HT-29 (cell line): ENCODE data around the gene CCDC142. TPM values are rescaled to one million over a fixed set of nuclear protein-coding genes. Genes with fewer than 3 reads are reported as not detected.

Experiments
- DNase-seq: peaks from one replicate; pipeline ENCODE4 v3.0.0-alpha.2; 2015; ENCODE audit warnings: low spot score
- total RNA-seq: library from RNA; depleted of rRNA; stranded (reverse); fragments of >200 nt; shearing (Covaris generic); gene quantifications from 2 replicates; pipeline ENCODE4 v1.2.3, GENCODE V29; 2014; rRNA removed

CCDC142 gene
- 26.7 and 31.9 TPM in 2 replicates for total RNA-seq

GRCh38 chr2:74482801-74483674, at the start of gene CCDC142, which contains the start of gene TTC31:
Gene CCDC142, minus strand, starts transcription at chr2:74482998. Its CDS starts 161 bp downstream, at chr2:74482837.
Gene TTC31, plus strand, starts transcription at chr2:74483081. Its CDS starts 15 bp downstream, at chr2:74483096.
- DNase-seq: peak; percentile 96

- peak; percentile 62 for DNase-seq
Observed at GRCh38 chr2:74532222-74532621, 49.4 kb upstream of the CCDC142 start.

GRCh38 chr2:74531666-74532065, 48.9 kb upstream of the CCDC142 start:
- no peak for DNase-seq

GRCh38 chr2:74530239-74531187, 47.7 kb upstream of the CCDC142 start:
- DNase-seq: peak; percentile 36

- peak; percentile 99 for DNase-seq
Observed at GRCh38 chr2:74529357-74530238, 46.8 kb upstream of the CCDC142 start, which contains the start of the genes AUP1 and HTRA2. Gene AUP1, minus strand, starts transcription at chr2:74529706. Its CDS starts 77 bp downstream, at chr2:74529629. Gene HTRA2, plus strand, starts transcription at chr2:74529933. Its CDS starts 74 bp downstream, at chr2:74530007.

GRCh38 chr2:74528600-74529356, 46.0 kb upstream of the CCDC142 start:
- no peak for DNase-seq

GRCh38 chr2:74527741-74528140, 44.9 kb upstream of the CCDC142 start:
- no peak for DNase-seq

- no peak for DNase-seq
Observed at GRCh38 chr2:74526649-74527230, 43.9 kb upstream of the CCDC142 start.

GRCh38 chr2:74525717-74526648, 43.2 kb upstream of the CCDC142 start, which contains the start of gene DQX1:
Gene DQX1, minus strand, starts transcription at chr2:74526231. Its CDS starts 502 bp downstream, at chr2:74525729.
- DNase-seq: peak; percentile 61

- no peak for DNase-seq
Observed at GRCh38 chr2:74524955-74525716, 42.3 kb upstream of the CCDC142 start.

GRCh38 chr2:74524005-74524404, 41.2 kb upstream of the CCDC142 start:
- no peak for DNase-seq

- no peak for DNase-seq
Observed at GRCh38 chr2:74522516-74522915, 39.7 kb upstream of the CCDC142 start.

- DNase-seq: no peak
Observed at GRCh38 chr2:74516650-74517049, 33.9 kb upstream of the CCDC142 start.

- no peak for DNase-seq
Observed at GRCh38 chr2:74515981-74516633, 33.3 kb upstream of the CCDC142 start.

GRCh38 chr2:74515271-74515980, 32.6 kb upstream of the CCDC142 start:
- no peak for DNase-seq
